ENCODE data around the gene MGRN1.

The MGRN1 gene

DNA sequence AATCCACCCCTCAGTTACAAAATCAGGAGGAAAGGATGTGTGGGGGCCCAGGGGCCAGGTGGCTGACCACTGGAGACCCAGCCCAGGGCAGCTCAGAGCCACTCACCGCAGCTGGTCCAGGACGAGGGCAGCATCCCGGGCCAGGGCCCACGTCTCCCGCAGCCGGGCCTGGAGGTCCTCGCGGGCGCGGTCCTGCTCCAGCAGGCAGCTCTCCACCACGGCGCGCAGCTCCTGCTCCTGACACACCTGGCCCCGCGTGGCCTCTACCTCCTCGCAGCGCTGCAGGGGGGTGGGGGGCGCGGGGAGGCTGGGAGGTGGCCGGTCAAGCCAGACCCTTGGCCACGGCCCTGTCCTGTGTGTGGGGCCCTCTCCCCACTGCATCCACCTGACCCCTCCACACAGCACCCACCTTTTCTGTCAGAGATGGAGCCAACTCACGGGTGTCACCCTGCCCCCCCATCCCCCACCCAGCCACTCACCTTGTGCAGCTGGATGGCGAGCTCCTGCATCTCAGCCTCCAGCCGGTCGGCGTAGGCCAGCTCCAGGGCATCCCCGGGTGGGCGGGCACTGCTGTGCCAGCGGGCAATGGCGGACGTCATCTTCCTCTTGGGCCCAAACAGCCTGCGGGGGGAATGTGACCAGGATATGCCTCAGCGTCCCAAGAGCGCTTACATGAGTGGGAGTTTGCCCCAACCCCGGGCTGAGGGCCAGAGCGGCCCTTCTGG is 73.9 kb downstream of the MGRN1 start:
- 95% methylated on average over 36 of the region's 36 CpGs for WGBS
- Histone ChIP-seq H3K27me3 (ENCODE audit: insufficient read depth, low read length) (no peaks in the 10 kb centered on the region), H3K4me1 (ENCODE audit: insufficient read depth, low read length) (no peaks in the 10 kb centered on the region), H3K4me3 (ENCODE audit: low read length) (no peak overlapping the region), H3K9me3 (ENCODE audit: insufficient read depth, low read depth, low read length) (no peaks in the 10 kb centered on the region), H3K36me3 (ENCODE audit: insufficient read depth, low read length) (peaks cover 76% of the 10 kb centered on the region), H3K27ac (ENCODE audit: low read depth, low read length) (no peak overlapping the region), H3K9ac (ENCODE audit: low read depth, low read length) (no peak overlapping the region; the same call in 1 of the 2 replicates)

DNA sequence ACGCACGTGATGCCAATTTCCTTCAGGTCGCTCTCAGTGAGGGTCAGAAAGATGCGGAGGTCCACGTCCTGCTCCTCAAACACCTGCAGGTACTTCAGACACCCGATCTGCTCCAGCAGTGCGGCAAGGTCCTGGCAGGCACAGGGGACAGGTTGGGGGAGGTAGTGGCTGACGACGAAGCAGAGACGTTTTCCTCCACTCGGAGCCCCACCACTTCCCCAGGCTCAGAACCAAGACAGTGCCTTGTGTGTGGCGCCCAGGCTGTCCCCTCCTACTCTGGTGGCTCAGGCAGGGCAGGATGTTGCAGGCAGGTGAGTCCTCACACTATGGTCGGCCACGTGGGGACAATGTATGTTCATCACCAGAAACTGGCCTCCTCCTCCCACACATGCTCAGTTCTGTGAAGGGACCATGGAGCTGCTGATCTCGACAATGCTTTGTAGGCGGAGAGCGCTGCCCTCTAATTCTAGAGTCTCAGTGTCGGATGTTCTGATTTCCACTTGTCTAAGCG is 74.5 kb downstream of the MGRN1 start:
- no peaks in the 10 kb centered on the region for H3K4me1 ChIP-seq (ENCODE audit: insufficient read depth, low read length)
- 94% methylated on average over 19 of the region's 19 CpGs for WGBS
- no peak overlapping the region; the same call in 1 of the 2 replicates for H3K9ac ChIP-seq (ENCODE audit: low read depth, low read length)
- H3K4me3 ChIP-seq (ENCODE audit: low read length), result no peak overlapping the region
- H3K36me3 ChIP-seq (ENCODE audit: insufficient read depth, low read length), result peaks cover 82% of the 10 kb centered on the region
- no peaks in the 10 kb centered on the region for H3K27me3 ChIP-seq (ENCODE audit: insufficient read depth, low read length)
- H3K9me3 ChIP-seq (ENCODE audit: insufficient read depth, low read depth, low read length), result no peaks in the 10 kb centered on the region
- no peak overlapping the region for H3K27ac ChIP-seq (ENCODE audit: low read depth, low read length)

DNA sequence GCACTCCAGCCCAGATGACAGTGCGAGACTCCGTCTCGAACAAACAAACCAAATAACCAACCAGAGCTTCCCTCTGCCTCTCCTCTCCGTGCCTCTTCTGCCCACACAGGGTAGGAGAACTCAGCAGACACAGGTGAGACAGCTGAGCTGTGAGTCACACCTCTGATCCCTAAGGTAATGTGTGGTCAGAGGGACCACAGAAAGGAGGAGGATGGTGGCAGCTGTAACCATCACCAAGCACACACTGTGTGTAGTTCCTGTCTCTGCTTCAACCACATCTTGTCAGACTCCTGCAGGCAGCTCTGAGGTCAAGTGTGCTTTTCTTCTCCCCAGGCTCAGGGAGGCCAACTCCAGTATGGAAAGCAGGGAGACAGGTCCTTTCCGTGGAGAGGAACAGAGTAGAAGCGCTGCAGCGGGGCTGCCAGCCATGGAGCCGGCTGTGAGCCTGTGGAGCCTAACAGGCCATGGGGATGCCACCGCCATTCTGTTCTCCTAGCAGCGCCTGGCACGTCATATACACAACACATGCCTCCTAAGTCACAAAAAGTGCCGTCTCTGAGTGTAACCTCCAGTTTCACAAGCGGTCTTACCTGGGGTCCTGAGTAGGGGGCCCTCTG is 75.9 kb downstream of the MGRN1 start:
- Histone ChIP-seq H3K27ac (ENCODE audit: low read depth, low read length) (no peak overlapping the region), H3K4me1 (ENCODE audit: insufficient read depth, low read length) (no peaks in the 10 kb centered on the region)
- WGBS, result 97% methylated on average over 13 of the region's 13 CpGs

DNA sequence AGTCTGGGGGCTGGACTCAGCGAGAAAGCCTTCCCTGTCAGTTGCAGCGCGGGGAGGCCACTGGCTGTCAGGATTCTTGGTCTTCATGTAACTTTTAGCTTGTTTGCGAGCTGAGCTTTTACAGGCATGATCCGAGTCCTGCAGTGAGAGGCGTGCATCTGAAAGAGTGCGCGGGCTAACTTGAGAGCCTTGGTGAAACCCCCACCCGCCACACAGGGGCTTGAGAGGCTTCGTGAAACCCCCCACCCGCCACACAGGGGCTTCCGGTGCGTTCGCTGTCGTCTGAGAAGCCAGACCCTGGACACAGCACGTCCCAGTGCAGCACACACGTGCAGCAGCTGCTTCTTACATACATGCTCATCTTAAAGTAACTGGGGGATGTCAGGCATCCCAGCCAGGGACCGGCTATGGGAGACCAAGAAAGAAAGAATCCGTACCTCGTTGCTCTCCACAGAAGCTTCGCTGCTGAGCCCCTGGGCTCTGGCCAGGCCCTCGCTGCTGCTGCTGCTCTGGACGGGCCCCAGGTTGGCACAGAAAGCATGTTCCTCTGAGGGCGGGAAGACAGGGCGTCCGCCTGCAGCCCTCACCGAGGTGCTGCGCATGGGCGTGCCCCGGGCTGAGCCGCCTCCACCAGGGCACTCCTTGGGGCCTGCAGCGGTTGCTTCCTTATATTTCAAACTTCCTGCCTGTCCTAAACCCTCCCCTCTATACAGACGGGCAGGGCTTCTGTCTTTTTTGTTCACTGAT is 76.5 kb downstream of the MGRN1 start:
- no peaks in the 10 kb centered on the region for H3K9me3 ChIP-seq (ENCODE audit: insufficient read depth, low read depth, low read length)

More for the DNA sequence above, 75.9 kb downstream of the MGRN1 start:
- Histone ChIP-seq H3K36me3 (ENCODE audit: insufficient read depth, low read length) (peaks cover 90% of the 10 kb centered on the region), H3K27me3 (ENCODE audit: insufficient read depth, low read length) (no peaks in the 10 kb centered on the region), H3K9me3 (ENCODE audit: insufficient read depth, low read depth, low read length) (no peaks in the 10 kb centered on the region), H3K4me3 (ENCODE audit: low read length) (no peak overlapping the region), H3K9ac (ENCODE audit: low read depth, low read length) (no peak overlapping the region)

DNA sequence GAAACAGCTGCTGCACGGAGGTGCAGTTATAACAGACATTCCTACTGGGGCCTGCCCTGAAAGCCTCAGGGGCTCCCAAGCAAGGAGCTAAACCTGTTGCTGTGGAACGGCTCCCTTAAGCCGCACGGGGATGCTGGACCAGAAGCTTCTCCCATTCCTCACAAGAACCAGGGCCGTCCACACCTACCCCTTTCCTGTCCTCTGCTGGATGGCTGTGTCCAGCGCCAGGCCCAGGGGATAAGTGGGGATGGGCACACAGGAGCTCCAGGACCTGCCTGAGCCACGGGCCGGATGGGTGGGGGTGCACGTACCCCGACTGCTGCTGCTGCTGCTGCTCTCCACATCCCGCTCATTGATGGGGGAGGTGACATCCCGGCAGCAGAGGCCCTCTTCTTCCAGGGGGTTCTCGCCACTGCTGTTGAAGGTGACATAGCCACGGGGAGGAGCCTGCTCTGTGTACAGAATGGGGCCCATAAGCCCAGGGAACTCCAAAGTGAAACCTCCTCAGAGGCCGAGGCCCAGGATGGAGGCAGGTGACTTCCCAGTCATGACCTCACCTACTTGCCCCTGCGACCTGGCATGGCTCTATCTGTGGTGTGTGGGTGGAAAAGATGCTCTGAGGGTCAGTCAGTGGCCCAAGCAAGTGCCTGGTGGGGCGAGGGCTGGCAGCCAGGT is 77.3 kb downstream of the MGRN1 start:
- WGBS, result 96% methylated on average over 17 of the region's 17 CpGs
- Histone ChIP-seq H3K27ac (ENCODE audit: low read depth, low read length) (no peak overlapping the region), H3K36me3 (ENCODE audit: insufficient read depth, low read length) (peaks cover 88% of the 10 kb centered on the region), H3K4me1 (ENCODE audit: insufficient read depth, low read length) (no peaks in the 10 kb centered on the region), H3K9me3 (ENCODE audit: insufficient read depth, low read depth, low read length) (no peaks in the 10 kb centered on the region), H3K27me3 (ENCODE audit: insufficient read depth, low read length) (no peaks in the 10 kb centered on the region), H3K9ac (ENCODE audit: low read depth, low read length) (no peak overlapping the region), H3K4me3 (ENCODE audit: low read length) (no peak overlapping the region)

More for the DNA sequence above, 76.5 kb downstream of the MGRN1 start:
- no peak overlapping the region for H3K27ac ChIP-seq (ENCODE audit: low read depth, low read length)
- H3K27me3 ChIP-seq (ENCODE audit: insufficient read depth, low read length), result no peaks in the 10 kb centered on the region
- H3K9ac ChIP-seq (ENCODE audit: low read depth, low read length), result no peak overlapping the region
- no peak overlapping the region for H3K4me3 ChIP-seq (ENCODE audit: low read length)
- WGBS, result 94% methylated on average over 33 of the region's 33 CpGs
- H3K4me1 ChIP-seq (ENCODE audit: insufficient read depth, low read length), result no peaks in the 10 kb centered on the region
- peaks cover 88% of the 10 kb centered on the region for H3K36me3 ChIP-seq (ENCODE audit: insufficient read depth, low read length)

DNA sequence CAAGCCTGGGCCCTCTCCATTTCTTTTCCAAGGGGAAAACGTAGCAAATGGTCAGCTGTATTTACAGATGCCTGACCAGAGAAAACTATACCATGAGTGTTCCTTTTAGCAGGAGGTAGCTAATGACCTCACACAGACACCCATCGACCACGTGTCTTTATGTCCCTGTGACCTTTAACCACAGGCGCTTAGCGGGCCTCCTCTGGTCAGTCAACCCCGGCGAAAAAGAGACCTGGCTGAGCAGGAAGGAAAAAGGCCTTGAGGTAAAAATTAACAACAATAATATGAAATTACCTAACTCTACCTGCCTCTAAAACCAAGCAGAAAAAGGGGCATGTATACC is 77.8 kb downstream of the MGRN1 start:
- no peaks in the 10 kb centered on the region for H3K27me3 ChIP-seq (ENCODE audit: insufficient read depth, low read length)
- H3K27ac ChIP-seq (ENCODE audit: low read depth, low read length), result no peak overlapping the region
- 92% methylated on average over 7 of the region's 7 CpGs for WGBS
- H3K36me3 ChIP-seq (ENCODE audit: insufficient read depth, low read length), result peaks cover 88% of the 10 kb centered on the region
- H3K4me1 ChIP-seq (ENCODE audit: insufficient read depth, low read length), result no peaks in the 10 kb centered on the region
- no peaks in the 10 kb centered on the region for H3K9me3 ChIP-seq (ENCODE audit: insufficient read depth, low read depth, low read length)
- H3K9ac ChIP-seq (ENCODE audit: low read depth, low read length), result no peak overlapping the region
- no peak overlapping the region for H3K4me3 ChIP-seq (ENCODE audit: low read length)

DNA sequence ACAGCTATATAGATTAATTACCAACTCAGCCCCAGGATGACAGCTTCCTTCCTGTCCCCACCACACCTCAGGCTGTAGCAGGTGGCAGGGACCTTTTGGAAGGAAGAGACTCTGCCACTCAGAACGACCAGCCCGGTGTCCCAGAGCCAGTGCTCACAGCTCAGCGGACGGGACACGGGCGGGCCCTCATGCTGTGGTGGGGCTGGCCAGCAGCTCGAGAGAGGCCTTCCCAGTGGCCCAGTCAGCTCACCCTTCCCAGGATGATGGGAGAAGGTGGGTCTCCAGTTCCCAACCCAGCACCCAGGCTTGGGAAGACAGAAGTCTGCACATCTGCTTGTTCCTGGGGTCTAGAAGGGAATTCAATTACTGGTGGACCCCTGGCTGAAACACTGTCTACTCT is 79.3 kb downstream of the MGRN1 start:
- Histone ChIP-seq H3K9ac (ENCODE audit: low read depth, low read length) (no peak overlapping the region), H3K36me3 (ENCODE audit: insufficient read depth, low read length) (peaks cover 81% of the 10 kb centered on the region), H3K27ac (ENCODE audit: low read depth, low read length) (no peak overlapping the region), H3K4me1 (ENCODE audit: insufficient read depth, low read length) (no peaks in the 10 kb centered on the region), H3K27me3 (ENCODE audit: insufficient read depth, low read length) (no peaks in the 10 kb centered on the region), H3K4me3 (ENCODE audit: low read length) (no peak overlapping the region), H3K9me3 (ENCODE audit: insufficient read depth, low read depth, low read length) (no peaks in the 10 kb centered on the region)
- WGBS, result 97% methylated on average over 7 of the region's 7 CpGs

DNA sequence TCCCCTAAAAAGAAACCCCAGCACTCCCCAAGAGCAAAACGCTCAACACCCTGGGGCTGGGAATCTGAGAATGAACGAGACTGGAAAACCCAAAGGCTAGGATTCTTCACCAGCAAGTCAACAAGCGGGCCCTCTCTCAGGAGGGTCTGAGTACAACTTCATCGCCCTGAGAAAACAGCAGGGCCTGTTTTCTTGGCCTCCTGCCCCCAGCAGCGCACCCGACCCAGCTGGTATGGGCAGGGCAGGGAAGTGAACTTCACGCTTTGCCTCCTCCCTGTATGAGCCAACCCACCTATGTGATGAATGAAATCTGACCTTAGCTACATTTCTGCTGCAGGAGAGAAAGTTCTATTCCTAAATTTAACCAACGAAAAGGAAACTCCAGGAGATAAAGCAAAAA is 79.9 kb downstream of the MGRN1 start:
- Histone ChIP-seq H3K36me3 (ENCODE audit: insufficient read depth, low read length) (peaks cover 78% of the 10 kb centered on the region), H3K27ac (ENCODE audit: low read depth, low read length) (no peak overlapping the region), H3K27me3 (ENCODE audit: insufficient read depth, low read length) (no peaks in the 10 kb centered on the region), H3K9ac (ENCODE audit: low read depth, low read length) (no peak overlapping the region), H3K9me3 (ENCODE audit: insufficient read depth, low read depth, low read length) (no peaks in the 10 kb centered on the region), H3K4me1 (ENCODE audit: insufficient read depth, low read length) (no peaks in the 10 kb centered on the region), H3K4me3 (ENCODE audit: low read length) (no peak overlapping the region)
- 93% methylated on average over 8 of the region's 8 CpGs for WGBS

DNA sequence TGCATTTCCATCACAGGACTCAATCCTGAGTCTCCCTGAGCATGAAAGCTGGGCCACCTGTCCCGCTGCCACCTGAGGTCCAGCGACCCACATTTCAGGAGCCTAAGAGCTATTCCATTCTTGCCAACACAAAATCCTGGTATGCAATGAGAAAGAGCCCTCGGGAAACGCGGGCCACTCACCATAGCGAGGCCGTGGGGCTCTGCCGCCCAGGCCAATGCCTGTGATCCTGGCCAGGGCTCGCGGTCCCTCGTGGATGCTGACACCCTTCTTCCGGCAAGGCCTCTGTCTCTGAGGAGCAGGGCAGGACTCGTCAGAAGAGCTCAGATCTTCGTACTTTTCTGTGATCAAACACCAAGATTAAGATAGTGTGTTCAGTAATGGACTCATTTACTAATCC is 80.3 kb downstream of the MGRN1 start:
- WGBS, result 96% methylated on average over 14 of the region's 14 CpGs

DNA sequence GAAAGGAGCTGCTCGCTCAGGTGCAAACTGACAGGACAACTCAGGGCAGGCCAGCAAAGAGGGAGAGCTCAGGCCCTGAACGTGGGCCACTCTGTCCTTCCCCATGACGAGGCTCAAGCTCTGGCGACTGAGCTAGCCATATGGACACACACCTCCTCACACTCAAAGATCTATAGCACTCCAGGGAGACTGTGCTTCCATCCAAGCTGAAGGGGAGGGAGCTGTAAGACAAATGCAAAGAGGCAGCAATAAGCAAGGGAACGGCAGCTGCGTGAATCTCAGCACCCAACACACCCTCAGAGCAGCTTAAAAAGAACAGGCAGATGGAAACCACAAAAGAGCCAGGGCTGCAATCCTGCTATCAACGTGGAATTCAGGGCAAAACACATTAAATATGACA is 82.2 kb downstream of the MGRN1 start:
- 94% methylated on average over 7 of the region's 7 CpGs for WGBS
- Histone ChIP-seq H3K36me3 (ENCODE audit: insufficient read depth, low read length) (peaks cover 72% of the 10 kb centered on the region), H3K4me3 (ENCODE audit: low read length) (no peak overlapping the region), H3K27me3 (ENCODE audit: insufficient read depth, low read length) (no peaks in the 10 kb centered on the region), H3K9ac (ENCODE audit: low read depth, low read length) (no peak overlapping the region), H3K9me3 (ENCODE audit: insufficient read depth, low read depth, low read length) (no peaks in the 10 kb centered on the region), H3K27ac (ENCODE audit: low read depth, low read length) (no peak overlapping the region), H3K4me1 (ENCODE audit: insufficient read depth, low read length) (no peaks in the 10 kb centered on the region)

More for the DNA sequence above, 80.3 kb downstream of the MGRN1 start:
- Histone ChIP-seq H3K4me1 (ENCODE audit: insufficient read depth, low read length) (no peaks in the 10 kb centered on the region), H3K27ac (ENCODE audit: low read depth, low read length) (no peak overlapping the region), H3K27me3 (ENCODE audit: insufficient read depth, low read length) (no peaks in the 10 kb centered on the region), H3K36me3 (ENCODE audit: insufficient read depth, low read length) (peaks cover 78% of the 10 kb centered on the region), H3K4me3 (ENCODE audit: low read length) (no peak overlapping the region), H3K9ac (ENCODE audit: low read depth, low read length) (no peak overlapping the region), H3K9me3 (ENCODE audit: insufficient read depth, low read depth, low read length) (no peaks in the 10 kb centered on the region)

DNA sequence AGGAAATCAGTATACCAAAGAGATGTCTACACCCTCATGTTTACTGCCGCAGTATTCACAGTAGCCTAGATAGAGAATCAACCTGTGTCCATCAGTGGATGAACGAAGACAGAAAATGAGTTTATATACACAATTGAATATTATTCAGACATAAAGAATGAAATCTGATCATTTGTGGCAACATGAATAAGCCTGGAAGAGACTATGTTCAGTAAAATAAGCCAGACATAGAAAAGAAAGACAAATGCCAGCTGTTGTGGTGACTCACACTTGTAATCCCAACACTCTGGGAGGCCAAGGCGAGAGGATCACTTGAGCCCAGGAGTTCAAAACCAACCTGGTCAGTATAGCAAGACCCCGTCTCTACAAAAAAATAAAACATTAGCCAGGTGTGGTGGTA is 84.9 kb downstream of the MGRN1 start:
- H3K36me3 ChIP-seq (ENCODE audit: insufficient read depth, low read length), result peaks cover 72% of the 10 kb centered on the region
- 100% methylated on average over 3 of the region's 4 CpGs for WGBS
- peaks cover 10% of the 10 kb centered on the region; the same call in 1 of the 2 replicates for H3K4me1 ChIP-seq (ENCODE audit: insufficient read depth, low read length)

More for the DNA sequence above, 84.9 kb downstream of the MGRN1 start:
- Histone ChIP-seq H3K27ac (ENCODE audit: low read depth, low read length) (no peak overlapping the region), H3K9ac (ENCODE audit: low read depth, low read length) (no peak overlapping the region), H3K27me3 (ENCODE audit: insufficient read depth, low read length) (no peaks in the 10 kb centered on the region), H3K4me3 (ENCODE audit: low read length) (no peak overlapping the region), H3K9me3 (ENCODE audit: insufficient read depth, low read depth, low read length) (no peaks in the 10 kb centered on the region)
